ENCODE data around the gene AKAP11. TPM values are rescaled to one million over a fixed set of nuclear protein-coding genes. Genes with fewer than 3 reads are reported as not detected.

Gene AKAP11
- total RNA-seq, 1 experiment from 2014 or later: 8.4 TPM

GRCh38 chr13:42266473-42266872, 5.5 kb upstream of the AKAP11 start:
- peak; percentile 74 for DNase-seq
- Histone ChIP-seq H3K9me3 (no peaks in the 10 kb centered on the region), H3K4me3 (no peak overlapping the region), H3K27me3 (no peaks in the 10 kb centered on the region), H3K36me3 (no peaks in the 10 kb centered on the region)

- H3K4me3 ChIP-seq: no peak overlapping the region
- H3K27me3 ChIP-seq: no peaks in the 10 kb centered on the region
- DNase-seq: no peak
- H3K9me3 ChIP-seq: no peaks in the 10 kb centered on the region
- peaks cover under 1% of the 10 kb centered on the region; the same call in 1 of the 2 replicates for H3K36me3 ChIP-seq
Measured at GRCh38 chr13:42270160-42270856, 1.6 kb upstream of the AKAP11 start.

- no peaks in the 10 kb centered on the region for H3K27me3 ChIP-seq
- peaks cover 4% of the 10 kb centered on the region; the same call in 1 of the 2 replicates for H3K36me3 ChIP-seq
- peak overlapping the region; percentile 71 for H3K4me3 ChIP-seq
- DNase-seq: no peak
- no peaks in the 10 kb centered on the region for H3K9me3 ChIP-seq
Measured at GRCh38 chr13:42270857-42271215, 1.1 kb upstream of the AKAP11 start.

- Histone ChIP-seq H3K9me3 (no peaks in the 10 kb centered on the region), H3K27me3 (no peaks in the 10 kb centered on the region), H3K4me3 (peak overlapping the region; percentile 71), H3K36me3 (peaks cover 4% of the 10 kb centered on the region; the same call in 1 of the 2 replicates)
- DNase-seq: peak; percentile 98
Measured at GRCh38 chr13:42271337-42272114, 426 bp upstream of the AKAP11 start.

- Histone ChIP-seq H3K4me3 (peak overlapping the region; percentile 71), H3K27me3 (no peaks in the 10 kb centered on the region), H3K36me3 (peaks cover 4% of the 10 kb centered on the region; the same call in 1 of the 2 replicates), H3K9me3 (no peaks in the 10 kb centered on the region)
- no peak for DNase-seq
Measured at GRCh38 chr13:42272804-42273175, 838 bp downstream of the AKAP11 start.

GRCh38 chr13:42274386-42275097, 2.6 kb downstream of the AKAP11 start:
- Histone ChIP-seq H3K36me3 (peaks cover 4% of the 10 kb centered on the region; the same call in 1 of the 2 replicates), H3K9me3 (no peaks in the 10 kb centered on the region), H3K4me3 (no peak overlapping the region), H3K27me3 (no peaks in the 10 kb centered on the region)
- no peak for DNase-seq

GRCh38 chr13:42275098-42275471, 3.1 kb downstream of the AKAP11 start:
- no peaks in the 10 kb centered on the region for H3K27me3 ChIP-seq
- peaks cover 4% of the 10 kb centered on the region; the same call in 1 of the 2 replicates for H3K36me3 ChIP-seq
- no peaks in the 10 kb centered on the region for H3K9me3 ChIP-seq
- DNase-seq: no peak
- H3K4me3 ChIP-seq: no peak overlapping the region

GRCh38 chr13:42275506-42275905, 3.6 kb downstream of the AKAP11 start:
- Histone ChIP-seq H3K4me3 (no peak overlapping the region), H3K36me3 (peaks cover 4% of the 10 kb centered on the region; the same call in 1 of the 2 replicates), H3K27me3 (no peaks in the 10 kb centered on the region), H3K9me3 (no peaks in the 10 kb centered on the region)
- DNase-seq: no peak

- H3K27me3 ChIP-seq: no peaks in the 10 kb centered on the region
- H3K4me3 ChIP-seq: no peak overlapping the region
- DNase-seq: no peak
Measured at GRCh38 chr13:42276683-42277082, 4.7 kb downstream of the AKAP11 start.

GRCh38 chr13:42277618-42278276, 5.8 kb downstream of the AKAP11 start:
- Histone ChIP-seq H3K27me3 (no peaks in the 10 kb centered on the region), H3K9me3 (no peaks in the 10 kb centered on the region), H3K36me3 (peaks cover 4% of the 10 kb centered on the region; the same call in 1 of the 2 replicates), H3K4me3 (no peak overlapping the region)
- DNase-seq: no peak

More at GRCh38 chr13:42276683-42277082, 4.7 kb downstream of the AKAP11 start:
- Histone ChIP-seq H3K36me3 (peaks cover 4% of the 10 kb centered on the region; the same call in 1 of the 2 replicates), H3K9me3 (no peaks in the 10 kb centered on the region)

GRCh38 chr13:42279080-42279479, 7.1 kb downstream of the AKAP11 start:
- Histone ChIP-seq H3K4me3 (no peak overlapping the region), H3K9me3 (no peaks in the 10 kb centered on the region), H3K27me3 (no peaks in the 10 kb centered on the region), H3K36me3 (peaks cover 4% of the 10 kb centered on the region; the same call in 1 of the 2 replicates)
- no peak for DNase-seq

- DNase-seq: no peak
Measured at GRCh38 chr13:42279986-42280385, 8.0 kb downstream of the AKAP11 start.

GRCh38 chr13:42280537-42280936, 8.6 kb downstream of the AKAP11 start:
- no peaks in the 10 kb centered on the region for H3K9me3 ChIP-seq
- no peak for DNase-seq

More at GRCh38 chr13:42279986-42280385, 8.0 kb downstream of the AKAP11 start:
- Histone ChIP-seq H3K27me3 (no peaks in the 10 kb centered on the region), H3K9me3 (no peaks in the 10 kb centered on the region), H3K36me3 (peaks cover 4% of the 10 kb centered on the region; the same call in 1 of the 2 replicates), H3K4me3 (no peak overlapping the region)

GRCh38 chr13:42283574-42283973, 11.6 kb downstream of the AKAP11 start:
- peaks cover 20% of the 10 kb centered on the region for H3K36me3 ChIP-seq
- H3K27me3 ChIP-seq: no peaks in the 10 kb centered on the region
- H3K4me3 ChIP-seq: no peak overlapping the region
- no peaks in the 10 kb centered on the region for H3K9me3 ChIP-seq
- no peak for DNase-seq

More at GRCh38 chr13:42280537-42280936, 8.6 kb downstream of the AKAP11 start:
- Histone ChIP-seq H3K36me3 (peaks cover 1% of the 10 kb centered on the region; the same call in 1 of the 2 replicates), H3K27me3 (no peaks in the 10 kb centered on the region), H3K4me3 (no peak overlapping the region)

- DNase-seq: no peak
- Histone ChIP-seq H3K9me3 (no peaks in the 10 kb centered on the region), H3K4me3 (no peak overlapping the region), H3K27me3 (no peaks in the 10 kb centered on the region), H3K36me3 (peaks cover 22% of the 10 kb centered on the region)
Measured at GRCh38 chr13:42284068-42284467, 12.1 kb downstream of the AKAP11 start.

GRCh38 chr13:42298392-42298791, 26.4 kb downstream of the AKAP11 start:
- Histone ChIP-seq H3K9me3 (no peaks in the 10 kb centered on the region), H3K36me3 (peaks cover 67% of the 10 kb centered on the region), H3K4me3 (no peak overlapping the region), H3K27me3 (no peaks in the 10 kb centered on the region)
- DNase-seq: no peak

Data from MG63 (cell line).